ENCODE measurements around the gene FNIP2. TPM values are rescaled to one million over a fixed set of nuclear protein-coding genes. Genes with fewer than 3 reads are reported as not detected.

Gene FNIP2
- total RNA-seq, 1 donor from 2014 or later = 56.0 TPM

- TF ChIP-seq, protein P1, sequence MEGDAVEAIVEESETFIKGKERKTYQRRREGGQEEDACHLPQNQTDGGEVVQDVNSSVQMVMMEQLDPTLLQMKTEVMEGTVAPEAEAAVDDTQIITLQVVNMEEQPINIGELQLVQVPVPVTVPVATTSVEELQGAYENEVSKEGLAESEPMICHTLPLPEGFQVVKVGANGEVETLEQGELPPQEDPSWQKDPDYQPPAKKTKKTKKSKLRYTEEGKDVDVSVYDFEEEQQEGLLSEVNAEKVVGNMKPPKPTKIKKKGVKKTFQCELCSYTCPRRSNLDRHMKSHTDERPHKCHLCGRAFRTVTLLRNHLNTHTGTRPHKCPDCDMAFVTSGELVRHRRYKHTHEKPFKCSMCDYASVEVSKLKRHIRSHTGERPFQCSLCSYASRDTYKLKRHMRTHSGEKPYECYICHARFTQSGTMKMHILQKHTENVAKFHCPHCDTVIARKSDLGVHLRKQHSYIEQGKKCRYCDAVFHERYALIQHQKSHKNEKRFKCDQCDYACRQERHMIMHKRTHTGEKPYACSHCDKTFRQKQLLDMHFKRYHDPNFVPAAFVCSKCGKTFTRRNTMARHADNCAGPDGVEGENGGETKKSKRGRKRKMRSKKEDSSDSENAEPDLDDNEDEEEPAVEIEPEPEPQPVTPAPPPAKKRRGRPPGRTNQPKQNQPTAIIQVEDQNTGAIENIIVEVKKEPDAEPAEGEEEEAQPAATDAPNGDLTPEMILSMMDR (IDR thresholded peaks at IDR 0.05; ENCODE audit: unreplicated experiment) = no peak
- peaks cover 50% of the 10 kb centered on the region for H3K4me1 Mint-ChIP-seq (ENCODE audit: low read depth)
- H3K27ac Mint-ChIP-seq = peak overlapping the region; percentile 42
These were observed 45.4 kb downstream of the FNIP2 start for GRCh38 chr4:158814207-158814606.

GRCh38 chr4:158814636-158815330 lies 46.0 kb downstream of the FNIP2 start:
- H3K27ac Mint-ChIP-seq = peak overlapping the region; percentile 42
- TF ChIP-seq, protein P1 (IDR thresholded peaks at IDR 0.05; ENCODE audit: unreplicated experiment) = no peak
- H3K36me3 Mint-ChIP-seq (ENCODE audit: insufficient read depth) = peaks cover 2% of the 10 kb centered on the region
- no peak overlapping the region for H3K4me3 Mint-ChIP-seq (ENCODE audit: low read depth)
- no peaks in the 10 kb centered on the region for H3K9me3 Mint-ChIP-seq (ENCODE audit: low read depth)
- peaks cover 51% of the 10 kb centered on the region for H3K4me1 Mint-ChIP-seq (ENCODE audit: low read depth)
- DNase-seq (ENCODE audit: low spot score, unreplicated experiment) = no peak
- no peaks in the 10 kb centered on the region for H3K27me3 Mint-ChIP-seq

More at GRCh38 chr4:158814207-158814606, 45.4 kb downstream of the FNIP2 start:
- H3K36me3 Mint-ChIP-seq (ENCODE audit: insufficient read depth) = peaks cover 2% of the 10 kb centered on the region
- no peaks in the 10 kb centered on the region for H3K9me3 Mint-ChIP-seq (ENCODE audit: low read depth)
- DNase-seq (ENCODE audit: low spot score, unreplicated experiment) = no peak
- no peaks in the 10 kb centered on the region for H3K27me3 Mint-ChIP-seq
- no peak overlapping the region for H3K4me3 Mint-ChIP-seq (ENCODE audit: low read depth)

- H3K4me1 Mint-ChIP-seq (ENCODE audit: low read depth) = peaks cover 48% of the 10 kb centered on the region
- no peak for DNase-seq (ENCODE audit: low spot score, unreplicated experiment)
- H3K27me3 Mint-ChIP-seq = no peaks in the 10 kb centered on the region
- H3K4me3 Mint-ChIP-seq (ENCODE audit: low read depth) = no peak overlapping the region
- peaks cover 2% of the 10 kb centered on the region for H3K36me3 Mint-ChIP-seq (ENCODE audit: insufficient read depth)
- no peak overlapping the region for H3K27ac Mint-ChIP-seq
- H3K9me3 Mint-ChIP-seq (ENCODE audit: low read depth) = no peaks in the 10 kb centered on the region
- TF ChIP-seq, protein P1 (IDR thresholded peaks at IDR 0.05; ENCODE audit: unreplicated experiment) = no peak
These were observed 48.1 kb downstream of the FNIP2 start for GRCh38 chr4:158816955-158817354.

DNA sequence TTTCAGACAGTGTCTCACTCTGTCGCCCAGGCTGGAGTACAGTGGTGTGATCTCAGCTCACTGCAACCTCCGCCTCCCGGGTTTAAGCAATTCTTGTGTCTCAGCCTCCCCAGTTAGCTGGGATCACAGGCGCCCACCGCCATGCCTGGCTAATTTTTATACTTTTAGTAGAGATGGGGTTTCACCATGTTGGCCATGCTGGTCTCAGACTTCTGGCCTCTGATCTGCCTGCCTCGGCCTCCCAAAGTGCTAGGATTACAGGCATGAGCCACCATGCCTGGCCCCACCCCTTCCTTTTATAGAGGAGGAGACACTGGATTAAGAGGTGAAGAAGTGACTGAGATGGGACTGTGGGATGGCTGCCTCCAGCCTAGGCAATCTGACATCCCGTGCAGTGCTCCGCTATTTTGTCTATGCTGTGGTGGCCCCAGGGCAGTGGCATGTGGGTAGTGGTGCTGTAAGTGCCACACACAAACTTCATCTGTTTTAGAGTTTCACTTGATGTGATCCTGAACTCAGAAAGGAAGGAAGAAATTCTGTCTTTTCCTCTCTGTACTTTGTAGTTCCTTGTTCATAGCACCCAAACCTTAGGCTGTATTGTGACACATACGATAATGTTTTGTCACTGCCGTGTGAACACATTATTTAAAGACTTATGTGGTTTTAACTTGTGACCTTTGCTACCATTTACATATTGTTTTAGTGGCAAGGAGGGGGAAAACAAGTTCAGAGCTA lies 48.9 kb downstream of the FNIP2 start:
- Mint-ChIP-seq H3K4me3 (ENCODE audit: low read depth) (no peak overlapping the region), H3K27ac (no peak overlapping the region), H3K27me3 (no peaks in the 10 kb centered on the region), H3K36me3 (ENCODE audit: insufficient read depth) (peaks cover 2% of the 10 kb centered on the region), H3K4me1 (ENCODE audit: low read depth) (peaks cover 43% of the 10 kb centered on the region), H3K9me3 (ENCODE audit: low read depth) (no peaks in the 10 kb centered on the region)
- no peak for DNase-seq (ENCODE audit: low spot score, unreplicated experiment)
- TF ChIP-seq, protein P1 (IDR thresholded peaks at IDR 0.05; ENCODE audit: unreplicated experiment) = no peak

DNA sequence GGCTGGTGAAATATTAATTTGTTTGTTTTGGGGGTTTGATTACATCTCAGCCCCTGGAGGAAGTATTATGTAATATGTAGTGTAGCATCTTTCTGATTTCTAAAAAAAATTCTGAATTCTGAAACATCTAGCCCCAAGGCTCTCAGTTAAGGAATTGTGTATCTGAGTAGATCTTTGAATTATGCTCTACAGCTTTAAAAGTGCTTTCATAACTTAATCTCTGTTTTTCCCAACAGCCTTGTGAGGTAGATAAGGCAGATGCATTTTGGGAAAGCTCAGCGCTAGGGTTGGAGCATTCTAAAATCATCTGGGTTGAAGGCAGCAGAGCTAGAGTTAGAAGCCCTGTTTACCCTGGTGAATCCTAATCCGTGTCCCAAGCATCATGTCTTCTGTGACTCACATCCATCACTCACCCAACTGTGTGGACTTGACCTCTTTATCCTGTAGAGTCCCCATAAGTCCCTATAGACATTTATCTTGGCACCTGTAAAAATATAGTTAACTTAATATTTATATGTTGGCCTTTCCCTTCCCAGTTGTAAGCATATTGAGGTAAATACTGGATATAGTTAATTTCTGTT lies 49.8 kb downstream of the FNIP2 start:
- DNase-seq (ENCODE audit: low spot score, unreplicated experiment) = no peak
- Mint-ChIP-seq H3K27me3 (no peaks in the 10 kb centered on the region), H3K4me3 (ENCODE audit: low read depth) (no peak overlapping the region), H3K9me3 (ENCODE audit: low read depth) (no peaks in the 10 kb centered on the region), H3K4me1 (ENCODE audit: low read depth) (peaks cover 40% of the 10 kb centered on the region), H3K27ac (no peak overlapping the region), H3K36me3 (ENCODE audit: insufficient read depth) (peaks cover under 1% of the 10 kb centered on the region)
- TF ChIP-seq, protein P1 (IDR thresholded peaks at IDR 0.05; ENCODE audit: unreplicated experiment) = no peak
